Parathyroid adenoma (tissue), 2 donors: ENCODE measurements around the gene INPP5K.

Experiments used
- H2AFZ ChIP-seq: fragments of 300-600 bp; sonication (generic); one replicate; pipeline ENCODE4 v1.7.0; 2017; ENCODE audit warnings: antibody characterized with exemption, mild to moderate bottlenecking
- H3K27ac ChIP-seq: fragments of 300-600 bp; sonication (generic); one replicate; pipeline ENCODE4 v1.7.0; 2017
- H3K27me3 ChIP-seq: fragments of 300-600 bp; sonication (generic); one replicate; pipeline ENCODE4 v1.7.0; 2017; ENCODE audit warnings: low read length; ENCODE audit not compliant: control insufficient read depth, insufficient read depth
- H3K36me3 ChIP-seq: fragments of 300-600 bp; sonication (generic); one replicate; pipeline ENCODE4 v1.7.0; 2017; ENCODE audit warnings: low read length; ENCODE audit not compliant: control insufficient read depth, insufficient read depth
- H3K4me1 ChIP-seq: fragments of 300-600 bp; sonication (generic); one replicate; pipeline ENCODE4 v1.7.0; 2017; ENCODE audit warnings: control low read depth
- H3K4me2 ChIP-seq: fragments of 300-600 bp; sonication (generic); one replicate; pipeline ENCODE4 v1.7.0; 2017; ENCODE audit warnings: low read length
- H3K4me3 ChIP-seq: fragments of 300-600 bp; sonication (generic); one replicate; pipeline ENCODE4 v1.7.0; 2017; ENCODE audit warnings: low read depth, low read length
- H3K79me2 ChIP-seq: fragments of 300-600 bp; sonication (generic); one replicate; pipeline ENCODE4 v1.7.0; 2017; ENCODE audit warnings: control low read depth
- H3K9ac ChIP-seq: fragments of 300-600 bp; sonication (generic); one replicate; pipeline ENCODE4 v1.7.0; 2017; ENCODE audit warnings: mild to moderate bottlenecking
- H3K9me3 ChIP-seq: fragments of 300-600 bp; sonication (generic); one replicate; pipeline ENCODE4 v1.7.0; 2017; ENCODE audit warnings: low read length; ENCODE audit not compliant: control insufficient read depth
- TF ChIP-seq, protein P1 (sequence below): fragments of 300-600 bp; sonication (generic); IDR thresholded peaks from one replicate; pipeline ENCODE4 v1.7.0; 2017; ENCODE audit warnings: antibody characterized with exemption, mild to moderate bottlenecking
- donor health status: primary hyperparathyroidism.

The INPP5K gene

DNA sequence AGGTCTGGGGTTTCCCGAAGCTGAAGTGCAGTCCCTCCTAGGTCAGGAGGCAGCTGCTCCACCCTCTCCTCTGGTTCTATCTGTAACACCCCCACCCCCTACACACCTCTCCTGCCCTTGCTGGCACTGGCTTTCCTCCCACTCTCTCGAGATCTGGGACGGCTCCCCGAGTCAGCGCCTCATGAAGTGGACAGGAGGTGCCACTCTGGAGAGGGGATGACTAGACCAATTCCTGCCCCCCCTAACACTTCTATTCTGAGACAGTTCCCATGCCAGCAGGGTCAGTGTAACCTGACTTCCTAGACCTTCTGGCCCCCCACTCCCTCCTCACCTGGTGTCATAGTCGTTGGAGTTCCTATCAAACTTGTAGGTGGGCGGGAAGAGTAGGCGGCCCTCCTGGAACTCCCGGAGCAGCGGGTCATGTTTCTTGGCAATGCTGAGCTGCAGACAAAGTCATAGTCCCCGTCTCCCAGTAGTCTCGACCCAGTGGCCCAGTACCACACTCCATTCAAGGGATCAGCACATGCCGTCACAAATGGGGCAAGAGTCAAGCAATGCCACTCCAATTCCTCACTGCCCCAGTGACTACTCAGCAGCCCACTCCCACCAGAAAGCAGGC lies 9.7 kb downstream of the INPP5K start:
- peaks cover 7% of the 10 kb centered on the region for H3K79me2 ChIP-seq
- TF ChIP-seq, protein P1, sequence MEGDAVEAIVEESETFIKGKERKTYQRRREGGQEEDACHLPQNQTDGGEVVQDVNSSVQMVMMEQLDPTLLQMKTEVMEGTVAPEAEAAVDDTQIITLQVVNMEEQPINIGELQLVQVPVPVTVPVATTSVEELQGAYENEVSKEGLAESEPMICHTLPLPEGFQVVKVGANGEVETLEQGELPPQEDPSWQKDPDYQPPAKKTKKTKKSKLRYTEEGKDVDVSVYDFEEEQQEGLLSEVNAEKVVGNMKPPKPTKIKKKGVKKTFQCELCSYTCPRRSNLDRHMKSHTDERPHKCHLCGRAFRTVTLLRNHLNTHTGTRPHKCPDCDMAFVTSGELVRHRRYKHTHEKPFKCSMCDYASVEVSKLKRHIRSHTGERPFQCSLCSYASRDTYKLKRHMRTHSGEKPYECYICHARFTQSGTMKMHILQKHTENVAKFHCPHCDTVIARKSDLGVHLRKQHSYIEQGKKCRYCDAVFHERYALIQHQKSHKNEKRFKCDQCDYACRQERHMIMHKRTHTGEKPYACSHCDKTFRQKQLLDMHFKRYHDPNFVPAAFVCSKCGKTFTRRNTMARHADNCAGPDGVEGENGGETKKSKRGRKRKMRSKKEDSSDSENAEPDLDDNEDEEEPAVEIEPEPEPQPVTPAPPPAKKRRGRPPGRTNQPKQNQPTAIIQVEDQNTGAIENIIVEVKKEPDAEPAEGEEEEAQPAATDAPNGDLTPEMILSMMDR = no peak
- no peaks in the 10 kb centered on the region for H3K36me3 ChIP-seq
- H3K9ac ChIP-seq = no peak overlapping the region
- no peak overlapping the region for H3K27ac ChIP-seq
- no peaks in the 10 kb centered on the region for H3K9me3 ChIP-seq
- no peak overlapping the region for H2AFZ ChIP-seq
- no peak overlapping the region for H3K4me3 ChIP-seq
- H3K27me3 ChIP-seq = no peaks in the 10 kb centered on the region
- peaks cover 8% of the 10 kb centered on the region for H3K4me1 ChIP-seq
- H3K4me2 ChIP-seq = no peak overlapping the region

DNA sequence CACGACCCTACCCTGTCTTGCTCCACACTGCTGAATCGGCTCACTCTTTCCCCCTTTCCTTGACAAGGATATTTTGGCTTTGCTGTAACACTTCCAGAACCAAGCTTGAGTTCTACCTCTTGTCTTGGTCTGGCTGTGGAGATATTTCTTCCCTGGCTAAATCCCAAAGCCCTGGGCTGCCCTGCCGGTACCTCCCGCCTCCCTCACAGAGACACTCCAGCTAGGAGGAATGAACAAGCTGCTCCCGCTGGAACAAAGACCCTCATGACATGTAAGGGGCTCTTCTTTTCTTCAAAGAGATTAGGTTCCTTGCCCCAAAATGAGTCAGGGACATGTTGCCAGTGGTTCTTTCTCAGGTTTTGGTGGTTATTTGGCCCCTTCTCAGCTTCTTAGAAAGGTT lies 10.8 kb downstream of the INPP5K start:
- no peaks in the 10 kb centered on the region for H3K4me1 ChIP-seq
- H3K79me2 ChIP-seq = peaks cover 7% of the 10 kb centered on the region
- no peak overlapping the region for H3K4me2 ChIP-seq
- H3K27me3 ChIP-seq = no peaks in the 10 kb centered on the region
- H3K9ac ChIP-seq = no peak overlapping the region
- no peaks in the 10 kb centered on the region for H3K36me3 ChIP-seq
- no peak overlapping the region for H3K4me3 ChIP-seq
- no peak overlapping the region for H3K27ac ChIP-seq
- no peak overlapping the region for H2AFZ ChIP-seq
- H3K9me3 ChIP-seq = no peaks in the 10 kb centered on the region
- TF ChIP-seq, protein P1 = no peak

DNA sequence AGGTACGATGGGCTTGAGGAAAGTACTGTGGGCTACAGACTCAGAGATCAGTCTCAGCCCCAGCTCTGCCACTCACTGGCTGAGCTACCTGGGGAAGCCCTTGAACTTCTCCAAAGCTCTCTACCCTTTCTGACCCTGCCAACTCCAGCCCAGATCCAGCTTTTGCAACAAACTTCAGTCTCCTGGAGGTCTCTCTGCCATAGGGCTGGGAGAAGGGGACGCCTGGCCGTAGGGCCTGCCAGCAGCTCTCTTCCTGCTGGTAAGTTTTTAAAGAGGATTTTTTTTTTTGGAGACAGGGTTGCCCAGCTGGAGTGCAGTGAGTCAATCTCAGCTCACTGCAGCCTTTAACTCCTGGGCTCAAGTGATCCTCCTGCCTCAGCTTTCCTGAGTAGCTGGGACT lies 11.5 kb downstream of the INPP5K start:
- no peak overlapping the region for H3K9ac ChIP-seq
- no peak overlapping the region for H3K4me3 ChIP-seq
- TF ChIP-seq, protein P1 = no peak
- H2AFZ ChIP-seq = no peak overlapping the region
- H3K79me2 ChIP-seq = peaks cover 7% of the 10 kb centered on the region
- H3K27ac ChIP-seq = no peak overlapping the region
- no peaks in the 10 kb centered on the region for H3K9me3 ChIP-seq
- no peaks in the 10 kb centered on the region for H3K4me1 ChIP-seq
- no peak overlapping the region for H3K4me2 ChIP-seq
- no peaks in the 10 kb centered on the region for H3K27me3 ChIP-seq
- H3K36me3 ChIP-seq = no peaks in the 10 kb centered on the region

DNA sequence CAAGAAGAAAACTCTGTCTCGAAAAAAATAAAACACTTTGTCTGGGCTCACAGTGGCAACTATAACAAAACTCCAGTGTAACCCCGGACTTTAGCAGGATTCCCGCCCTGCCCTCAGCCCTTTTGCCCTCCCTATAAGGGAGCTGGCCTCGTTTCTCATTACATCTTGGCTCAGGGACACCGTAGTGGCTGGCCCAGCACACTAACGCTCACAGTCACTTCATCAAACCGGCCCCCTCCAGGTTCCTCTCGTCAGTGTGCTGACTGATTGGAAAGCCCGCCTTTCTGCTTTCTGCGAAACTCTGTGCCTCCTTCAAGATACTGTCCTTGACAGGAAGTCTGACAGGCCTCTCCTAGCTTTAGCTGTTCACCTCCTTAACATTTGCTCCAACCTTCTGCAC lies 12.7 kb downstream of the INPP5K start:
- Histone ChIP-seq H3K4me1 (no peaks in the 10 kb centered on the region), H3K27ac (no peak overlapping the region), H2AFZ (no peak overlapping the region), H3K27me3 (no peaks in the 10 kb centered on the region), H3K4me3 (no peak overlapping the region), H3K79me2 (peaks cover 5% of the 10 kb centered on the region), H3K9ac (no peak overlapping the region), H3K9me3 (no peaks in the 10 kb centered on the region), H3K4me2 (no peak overlapping the region), H3K36me3 (no peaks in the 10 kb centered on the region)
- TF ChIP-seq, protein P1 = no peak

DNA sequence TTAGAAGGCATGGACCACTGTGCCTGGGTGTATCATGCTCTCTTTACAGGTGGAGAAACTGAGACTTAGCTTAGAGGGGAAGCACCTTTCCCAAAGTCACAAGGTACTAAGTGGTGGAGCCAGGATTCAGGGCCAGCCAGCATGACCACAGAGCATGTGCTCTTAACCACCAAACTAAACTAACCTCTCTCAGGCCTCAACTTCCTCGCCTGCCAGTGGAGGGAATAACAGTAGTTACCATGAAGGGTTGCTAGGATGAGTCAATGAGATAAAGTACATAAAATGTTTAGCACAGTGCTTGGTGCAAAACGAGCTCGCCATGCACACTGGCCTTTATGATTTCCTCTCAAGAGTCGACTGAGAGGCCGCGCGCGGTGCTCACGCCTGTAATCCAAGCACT lies 17.5 kb downstream of the INPP5K start:
- TF ChIP-seq, protein P1 = no peak
- no peak overlapping the region for H2AFZ ChIP-seq
- no peak overlapping the region for H3K9ac ChIP-seq
- H3K4me3 ChIP-seq = no peak overlapping the region
- H3K36me3 ChIP-seq = no peaks in the 10 kb centered on the region
- H3K79me2 ChIP-seq = no peaks in the 10 kb centered on the region
- H3K4me1 ChIP-seq = no peaks in the 10 kb centered on the region
- no peaks in the 10 kb centered on the region for H3K9me3 ChIP-seq
- H3K27me3 ChIP-seq = no peaks in the 10 kb centered on the region
- H3K4me2 ChIP-seq = no peak overlapping the region
- no peak overlapping the region for H3K27ac ChIP-seq
